Measurements from ENCODE around the gene NNAT.
"Not testable (repeated sequence)": the region's sequence is repeated elsewhere in the genome, so short reads cannot be mapped to it uniquely, and the experiment has no call there.

NNAT gene

GRCh38 chr20:37541326-37541725 lies 20.3 kb downstream of the NNAT start:
- no peak for DNase-seq (ENCODE audit: low read depth)

GRCh38 chr20:37542281-37542680 lies 21.2 kb downstream of the NNAT start:
- no peak for DNase-seq (ENCODE audit: low read depth)

- no peak for DNase-seq (ENCODE audit: low read depth)
Measured at GRCh38 chr20:37543828-37544227, 22.8 kb downstream of the NNAT start.

GRCh38 chr20:37544386-37544785 lies 23.3 kb downstream of the NNAT start:
- DNase-seq (ENCODE audit: low read depth), result no peak

GRCh38 chr20:37545516-37545915 lies 24.5 kb downstream of the NNAT start:
- no peak for DNase-seq (ENCODE audit: low read depth)

GRCh38 chr20:37547912-37548311 lies 26.9 kb downstream of the NNAT start:
- DNase-seq (ENCODE audit: low read depth), result no peak

GRCh38 chr20:37550101-37550920 lies 29.3 kb downstream of the NNAT start:
- not testable (repeated sequence) for DNase-seq (ENCODE audit: low read depth)

GRCh38 chr20:37551660-37552059 lies 30.6 kb downstream of the NNAT start:
- DNase-seq (ENCODE audit: low read depth), result not testable (repeated sequence)

- DNase-seq (ENCODE audit: low read depth), result no peak
Measured at GRCh38 chr20:37552415-37552814, 31.4 kb downstream of the NNAT start.

- DNase-seq (ENCODE audit: low read depth), result not testable (repeated sequence)
Measured at GRCh38 chr20:37554721-37555298, 33.8 kb downstream of the NNAT start.

- no peak for DNase-seq (ENCODE audit: low read depth)
Measured at GRCh38 chr20:37556538-37556937, 35.5 kb downstream of the NNAT start.

GRCh38 chr20:37558306-37558705 lies 37.3 kb downstream of the NNAT start:
- no peak for DNase-seq (ENCODE audit: low read depth)

GRCh38 chr20:37558779-37559178 lies 37.7 kb downstream of the NNAT start:
- no peak for DNase-seq (ENCODE audit: low read depth)

- no peak for DNase-seq (ENCODE audit: low read depth)
Measured at GRCh38 chr20:37559312-37560027, 38.4 kb downstream of the NNAT start.

- DNase-seq (ENCODE audit: low read depth), result no peak
Measured at GRCh38 chr20:37560629-37561028, 39.6 kb downstream of the NNAT start.

- no peak for DNase-seq (ENCODE audit: low read depth)
Measured at GRCh38 chr20:37562695-37563480, 41.8 kb downstream of the NNAT start.

GRCh38 chr20:37564016-37564387 lies 43.0 kb downstream of the NNAT start:
- no peak for DNase-seq (ENCODE audit: low read depth)

GRCh38 chr20:37564388-37565133 lies 43.5 kb downstream of the NNAT start:
- no peak for DNase-seq (ENCODE audit: low read depth)

- DNase-seq (ENCODE audit: low read depth), result no peak
Measured at GRCh38 chr20:37565134-37565811, 44.2 kb downstream of the NNAT start.

- DNase-seq (ENCODE audit: low read depth), result no peak
Measured at GRCh38 chr20:37566590-37567330, 45.7 kb downstream of the NNAT start.
